Measurements from ENCODE around the gene VPS18.
"Not testable (repeated sequence)": the region's sequence is repeated elsewhere in the genome, so short reads cannot be mapped to it uniquely, and the experiment has no call there.

Gene VPS18

GRCh38 chr15:40858706-40859105 is 35.5 kb upstream of the VPS18 start:
- DNase-seq (ENCODE audit: low spot score): no peak
- TF ChIP-seq CTCF (IDR thresholded peaks at IDR 0.05; ENCODE audit: extremely low read depth, missing control alignments): no peak

GRCh38 chr15:40859206-40859851 is 34.9 kb upstream of the VPS18 start:
- DNase-seq (ENCODE audit: low spot score): peak; percentile 85
- peak; percentile 68 for TF ChIP-seq CTCF (IDR thresholded peaks at IDR 0.05; ENCODE audit: extremely low read depth, missing control alignments)

- not testable (repeated sequence) for DNase-seq (ENCODE audit: low spot score)
Observed at GRCh38 chr15:40861147-40861546, 33.1 kb upstream of the VPS18 start.

GRCh38 chr15:40863660-40864270 is 30.5 kb upstream of the VPS18 start:
- DNase-seq (ENCODE audit: low spot score): no peak
- TF ChIP-seq CTCF (IDR thresholded peaks at IDR 0.05; ENCODE audit: extremely low read depth, missing control alignments): no peak

GRCh38 chr15:40867199-40867598 is 27.1 kb upstream of the VPS18 start:
- DNase-seq (ENCODE audit: low spot score): no peak
- no peak for TF ChIP-seq CTCF (IDR thresholded peaks at IDR 0.05; ENCODE audit: extremely low read depth, missing control alignments)

- no peak for TF ChIP-seq CTCF (IDR thresholded peaks at IDR 0.05; ENCODE audit: extremely low read depth, missing control alignments)
- no peak for DNase-seq (ENCODE audit: low spot score)
Observed at GRCh38 chr15:40869686-40870085, 24.6 kb upstream of the VPS18 start.

- no peak for DNase-seq (ENCODE audit: low spot score)
- no peak for TF ChIP-seq CTCF (IDR thresholded peaks at IDR 0.05; ENCODE audit: extremely low read depth, missing control alignments)
Observed at GRCh38 chr15:40870716-40871115, 23.5 kb upstream of the VPS18 start.

Data from GM20000 (cell line).